ENCODE results near the gene SPACA9. TPM values are rescaled to one million over a fixed set of nuclear protein-coding genes. Genes with fewer than 3 reads are reported as not detected.

The SPACA9 gene
- total RNA-seq, 1 donor from 2014 or later, result 4.1 TPM

- Mint-ChIP-seq H3K9me3 (no peaks in the 10 kb centered on the region), H3K4me3 (no peak overlapping the region), H3K4me1 (peaks cover 6% of the 10 kb centered on the region), H3K36me3 (ENCODE audit: low read depth) (peaks cover 8% of the 10 kb centered on the region), H3K27me3 (ENCODE audit: low read depth) (no peaks in the 10 kb centered on the region), H3K27ac (ENCODE audit: unreplicated experiment) (no peak overlapping the region)
- no peak for TF ChIP-seq CTCF (conservative IDR thresholded peaks at IDR 0.05)
- no peak for DNase-seq (ENCODE audit: low read depth, low spot score)
Observed at GRCh38 chr9:132905726-132906125, 27.0 kb downstream of the SPACA9 start.

- TF ChIP-seq CTCF (conservative IDR thresholded peaks at IDR 0.05), result no peak
- H3K27me3 Mint-ChIP-seq (ENCODE audit: low read depth), result no peaks in the 10 kb centered on the region
Observed at GRCh38 chr9:132908635-132909034, 29.9 kb downstream of the SPACA9 start.

GRCh38 chr9:132909311-132909710 is 30.6 kb downstream of the SPACA9 start:
- Mint-ChIP-seq H3K4me1 (no peaks in the 10 kb centered on the region), H3K4me3 (no peak overlapping the region), H3K9me3 (no peaks in the 10 kb centered on the region), H3K27ac (ENCODE audit: unreplicated experiment) (no peak overlapping the region), H3K27me3 (ENCODE audit: low read depth) (no peaks in the 10 kb centered on the region), H3K36me3 (ENCODE audit: low read depth) (peaks cover 12% of the 10 kb centered on the region)
- DNase-seq (ENCODE audit: low read depth, low spot score), result no peak
- TF ChIP-seq CTCF (conservative IDR thresholded peaks at IDR 0.05), result no peak

More at GRCh38 chr9:132908635-132909034, 29.9 kb downstream of the SPACA9 start:
- Mint-ChIP-seq H3K4me1 (no peaks in the 10 kb centered on the region), H3K9me3 (no peaks in the 10 kb centered on the region), H3K4me3 (no peak overlapping the region), H3K36me3 (ENCODE audit: low read depth) (peaks cover 12% of the 10 kb centered on the region), H3K27ac (ENCODE audit: unreplicated experiment) (no peak overlapping the region)
- DNase-seq (ENCODE audit: low read depth, low spot score), result no peak

DNA sequence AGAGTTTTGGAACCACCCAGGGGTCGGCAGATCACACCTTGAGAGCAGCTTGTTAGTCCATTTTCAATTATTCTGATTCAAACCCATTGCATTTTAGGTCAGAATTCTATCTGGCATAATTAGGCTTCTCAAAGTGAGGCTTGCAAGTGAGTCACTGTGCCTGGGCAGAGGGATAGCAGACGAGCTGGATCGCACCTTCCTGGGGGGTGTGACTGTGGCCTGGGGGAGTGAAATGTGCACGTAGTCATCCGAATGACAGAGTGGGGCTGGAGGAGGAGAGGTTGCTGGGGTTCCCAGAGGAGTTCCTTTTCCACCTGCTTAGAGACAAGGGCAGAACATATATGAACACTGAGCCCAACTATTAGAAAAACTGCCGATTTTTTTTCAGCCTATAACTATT is 31.7 kb downstream of the SPACA9 start:
- no peaks in the 10 kb centered on the region for H3K27me3 Mint-ChIP-seq (ENCODE audit: low read depth)
- TF ChIP-seq CTCF (conservative IDR thresholded peaks at IDR 0.05), result no peak
- no peaks in the 10 kb centered on the region for H3K9me3 Mint-ChIP-seq
- no peak overlapping the region for H3K27ac Mint-ChIP-seq (ENCODE audit: unreplicated experiment)
- H3K4me1 Mint-ChIP-seq, result no peaks in the 10 kb centered on the region
- DNase-seq (ENCODE audit: low read depth, low spot score), result no peak
- H3K4me3 Mint-ChIP-seq, result no peak overlapping the region
- peaks cover 12% of the 10 kb centered on the region for H3K36me3 Mint-ChIP-seq (ENCODE audit: low read depth)

GRCh38 chr9:132912131-132912530 is 33.4 kb downstream of the SPACA9 start:
- no peak overlapping the region for H3K27ac Mint-ChIP-seq (ENCODE audit: unreplicated experiment)
- H3K4me3 Mint-ChIP-seq, result no peak overlapping the region
- no peak for TF ChIP-seq CTCF (conservative IDR thresholded peaks at IDR 0.05)
- no peak for DNase-seq (ENCODE audit: low read depth, low spot score)
- no peaks in the 10 kb centered on the region for H3K4me1 Mint-ChIP-seq
- peaks cover 12% of the 10 kb centered on the region for H3K36me3 Mint-ChIP-seq (ENCODE audit: low read depth)
- no peaks in the 10 kb centered on the region for H3K27me3 Mint-ChIP-seq (ENCODE audit: low read depth)
- no peaks in the 10 kb centered on the region for H3K9me3 Mint-ChIP-seq

DNA sequence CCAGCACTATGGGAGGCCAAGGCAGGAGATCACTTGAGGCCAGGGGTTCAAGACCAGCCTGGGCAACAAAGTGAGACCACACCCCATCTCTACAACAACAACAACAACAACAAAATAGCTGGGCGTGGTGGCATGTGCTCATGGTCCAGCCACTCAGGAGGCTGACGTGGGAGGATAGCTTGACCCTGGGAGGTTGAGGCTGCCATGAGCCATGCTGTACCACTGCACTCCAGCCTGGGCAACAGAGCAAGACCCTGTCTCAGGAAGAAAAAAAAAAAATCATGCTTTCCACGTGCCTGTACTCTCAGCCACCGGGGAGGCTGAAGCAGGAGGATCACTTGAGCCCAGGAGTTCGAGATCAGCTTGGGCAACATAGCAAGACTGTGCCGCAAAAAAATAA is 36.2 kb downstream of the SPACA9 start:
- Mint-ChIP-seq H3K27ac (ENCODE audit: unreplicated experiment) (no peak overlapping the region), H3K27me3 (ENCODE audit: low read depth) (no peaks in the 10 kb centered on the region), H3K36me3 (ENCODE audit: low read depth) (peaks cover 12% of the 10 kb centered on the region), H3K4me1 (no peaks in the 10 kb centered on the region), H3K9me3 (no peaks in the 10 kb centered on the region), H3K4me3 (no peak overlapping the region)
- no peak for TF ChIP-seq CTCF (conservative IDR thresholded peaks at IDR 0.05)
- DNase-seq (ENCODE audit: low read depth, low spot score), result no peak
